22Rv1 (cell line): ENCODE measurements around the gene SLC1A7.

Experiments
- CTCF ChIP-seq: fragments of 450-650 bp; IDR thresholded peaks from 2 replicates; pipeline ENCODE4 v1.5.1; 2017; ENCODE audit warnings: mild to moderate bottlenecking
- ZFX ChIP-seq: fragments of 450-650 bp; IDR thresholded peaks from 2 replicates; pipeline ENCODE4 v1.6.1; 2017; ENCODE audit warnings: antibody characterized with exemption, borderline replicate concordance

DNA sequence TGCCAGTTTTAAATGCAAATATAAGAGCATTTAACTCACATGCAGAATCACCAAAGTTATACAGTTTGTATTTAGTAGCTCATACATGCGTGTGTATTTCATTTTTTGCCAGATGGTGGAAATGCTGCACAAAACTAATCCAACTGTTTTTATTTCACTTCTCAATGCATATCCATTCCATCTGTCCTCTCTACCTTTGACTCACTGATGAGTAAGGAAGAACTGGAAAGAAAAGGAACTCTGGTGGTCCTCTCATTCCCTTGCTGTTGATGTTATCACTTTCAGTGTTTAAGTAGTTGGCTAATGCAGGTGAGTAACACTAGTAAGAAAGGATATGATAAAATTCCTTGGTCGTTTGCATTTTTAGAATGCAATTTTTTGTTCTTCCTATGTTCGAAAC lies 5.7 kb upstream of the SLC1A7 start:
- TF ChIP-seq CTCF (no peak), ZFX (no peak)
